Skin of body (tissue), 2 donors: Measurements from ENCODE around the gene MICAL1. TPM values are rescaled to one million over a fixed set of nuclear protein-coding genes. Genes with fewer than 3 reads are reported as not detected.

Source experiments
- DNase-seq: peaks from one replicate; lab custom pipeline; 2025; lab: John Stamatoyannopoulos, UW
- total RNA-seq: library from RNA; depleted of rRNA; stranded (reverse); fragments of >200 nt; gene quantifications from one replicate; pipeline ENCODE4 v1.2.3, GENCODE V29; 2014

MICAL1 gene
- total RNA-seq, 1 donor from 2014 or later, result 18.6 TPM

DNA sequence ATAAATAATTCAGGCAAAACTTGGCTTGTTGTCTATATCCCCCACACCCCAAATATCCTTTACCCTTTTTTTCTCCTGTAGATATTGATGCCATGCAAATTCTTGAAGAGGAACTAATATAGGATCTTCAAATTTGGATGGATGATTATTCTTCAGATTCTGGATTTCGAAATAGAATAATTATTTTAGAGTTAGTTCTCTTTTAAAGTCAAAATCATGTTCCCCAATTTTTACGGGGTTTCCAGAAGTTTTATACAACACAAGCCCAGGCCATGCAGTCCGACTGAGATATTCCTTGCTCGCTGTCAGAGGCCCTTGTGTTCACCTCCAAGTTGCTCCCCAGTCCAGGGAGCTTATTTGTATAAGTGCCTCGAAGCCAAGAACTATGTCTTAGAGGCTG lies 19.5 kb downstream of the MICAL1 start:
- no peak for DNase-seq

DNA sequence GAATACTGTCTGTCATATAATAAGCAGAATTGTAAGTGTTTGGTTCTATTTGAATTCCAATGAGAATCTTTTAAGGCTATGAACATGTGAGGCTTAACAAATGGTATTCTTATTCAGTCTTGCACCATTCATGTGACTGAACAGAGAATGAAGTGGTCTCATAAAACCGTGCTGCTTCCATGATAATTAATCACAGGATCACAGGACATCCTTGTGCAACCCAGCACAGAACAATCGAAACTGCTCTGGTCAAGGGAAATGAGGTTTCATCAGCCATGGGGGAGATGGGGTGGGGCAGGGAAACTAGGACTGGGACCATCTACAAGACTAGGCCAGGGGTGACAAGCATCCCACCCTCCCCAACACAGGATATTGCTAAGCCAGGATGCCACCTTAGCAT lies 21.1 kb downstream of the MICAL1 start:
- DNase-seq, result no peak

DNA sequence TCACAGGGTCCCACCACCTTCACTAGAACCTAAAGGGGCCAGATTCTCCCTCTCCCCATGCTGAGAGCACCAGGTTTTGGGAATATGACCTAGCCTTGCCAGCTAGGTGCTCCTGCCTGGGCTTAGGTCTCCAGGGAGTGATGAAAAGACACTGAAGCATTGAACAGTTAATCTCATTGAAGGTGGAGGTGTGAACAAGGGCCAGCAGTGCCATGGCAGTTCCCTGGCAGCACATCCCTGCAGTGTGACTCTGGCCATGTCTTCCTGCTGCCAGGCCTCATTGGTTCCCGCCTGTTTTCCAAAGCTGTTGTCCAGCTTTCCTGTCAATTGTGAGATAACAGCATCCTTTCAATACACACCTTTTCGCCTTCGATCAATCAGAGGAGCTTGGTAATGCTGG lies 26.1 kb downstream of the MICAL1 start:
- DNase-seq, result no peak

DNA sequence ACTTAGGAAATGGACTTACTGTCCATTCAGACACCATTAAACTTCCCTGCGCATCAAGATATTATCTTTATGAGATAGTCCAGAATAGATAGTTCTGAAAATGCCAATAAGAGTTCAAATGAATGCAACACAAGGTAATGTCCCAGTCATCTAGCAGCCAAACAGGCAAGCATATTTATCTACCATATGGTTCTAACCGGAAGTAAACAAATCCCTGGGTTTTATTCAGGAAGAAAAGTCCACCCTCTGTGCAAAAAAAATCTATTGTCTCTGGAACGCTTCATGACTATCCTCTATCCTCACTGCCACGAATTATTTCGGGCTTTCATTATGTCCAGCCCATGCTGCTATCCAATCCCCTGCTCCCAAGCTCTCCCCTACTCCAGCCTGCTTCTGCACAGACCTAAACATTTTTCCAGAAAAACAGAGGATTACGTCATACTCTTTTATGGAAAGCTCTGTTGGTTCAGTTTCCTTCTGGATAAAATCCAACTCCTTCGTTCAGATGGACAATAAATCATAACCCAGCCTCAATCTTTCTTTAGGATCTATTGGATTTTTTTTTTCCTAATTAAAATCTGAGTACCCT lies 26.6 kb downstream of the MICAL1 start:
- DNase-seq, result peak; percentile 83

DNA sequence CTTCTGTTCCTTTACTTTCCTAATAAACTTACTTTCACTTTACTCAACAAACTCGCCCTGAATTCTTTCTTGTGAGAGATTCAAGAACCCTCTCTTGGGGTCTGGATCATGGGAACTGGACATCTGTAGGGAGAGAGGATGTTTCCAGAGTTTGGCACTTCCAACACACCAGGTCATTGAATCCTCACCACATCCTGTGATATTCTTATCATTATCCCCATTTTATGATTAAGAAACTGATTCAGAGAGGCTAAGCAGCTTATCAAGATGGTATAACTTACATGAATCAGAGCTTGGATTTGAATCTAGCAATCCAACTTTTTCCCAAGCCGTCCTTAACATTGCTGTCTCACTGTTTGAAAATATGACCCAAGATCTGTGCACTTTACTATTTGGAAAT lies 30.6 kb downstream of the MICAL1 start:
- DNase-seq, result no peak

DNA sequence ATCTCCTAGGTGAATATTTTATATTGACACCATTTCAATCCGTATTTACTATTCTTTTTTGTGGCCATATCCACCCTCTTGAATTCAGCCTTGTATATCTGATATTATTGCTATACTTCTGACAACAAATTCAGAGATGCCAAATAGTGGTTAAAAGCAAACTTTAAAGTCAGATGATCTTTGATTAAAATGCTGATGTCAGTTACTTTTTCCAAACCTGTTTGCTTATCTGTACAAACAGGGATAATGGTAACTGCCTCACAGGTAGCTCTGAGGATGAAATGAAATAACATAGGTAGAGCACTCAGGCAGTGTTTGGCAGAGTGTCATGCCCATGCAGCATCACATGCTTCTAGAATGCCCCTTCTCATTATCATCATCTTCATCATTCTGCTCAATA lies 34.4 kb downstream of the MICAL1 start:
- no peak for DNase-seq

DNA sequence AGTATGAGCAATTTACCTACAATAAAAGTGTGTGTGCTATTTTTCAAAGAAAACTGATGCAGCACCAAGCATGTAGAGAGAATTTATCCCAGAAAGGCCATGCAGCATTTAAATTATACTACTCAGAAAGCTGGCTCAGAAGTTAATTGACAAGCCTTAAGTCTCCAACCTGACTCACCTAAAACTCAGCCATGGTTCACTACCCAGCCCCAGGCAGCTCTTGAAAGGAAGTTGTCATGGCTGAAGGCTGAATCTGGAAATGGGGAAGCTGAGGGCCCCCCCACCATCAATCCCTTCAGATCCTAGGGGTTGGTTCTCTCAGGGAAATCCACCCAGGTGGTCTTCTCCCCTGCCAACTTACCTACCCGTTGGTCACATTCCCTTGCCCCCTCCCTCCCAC lies 34.8 kb downstream of the MICAL1 start:
- DNase-seq, result no peak

DNA sequence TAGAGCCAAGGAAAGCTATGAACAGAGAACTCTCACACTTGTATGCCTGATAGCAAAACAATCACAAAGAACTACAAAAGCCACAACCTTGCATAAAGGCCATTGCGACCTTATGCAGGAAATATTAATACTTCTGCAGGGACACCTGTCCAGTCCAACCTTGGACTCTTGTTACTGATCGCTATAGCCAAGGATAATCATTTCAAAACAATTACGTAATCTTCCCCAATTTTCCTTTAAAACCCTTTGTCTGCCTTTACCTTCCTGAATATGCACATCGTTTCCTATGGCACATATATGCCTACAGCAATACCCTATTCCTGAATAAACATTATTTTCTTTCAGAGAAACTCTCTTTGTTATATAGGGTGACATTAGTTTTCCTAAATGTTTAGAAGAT lies 37.9 kb downstream of the MICAL1 start:
- DNase-seq, result no peak

DNA sequence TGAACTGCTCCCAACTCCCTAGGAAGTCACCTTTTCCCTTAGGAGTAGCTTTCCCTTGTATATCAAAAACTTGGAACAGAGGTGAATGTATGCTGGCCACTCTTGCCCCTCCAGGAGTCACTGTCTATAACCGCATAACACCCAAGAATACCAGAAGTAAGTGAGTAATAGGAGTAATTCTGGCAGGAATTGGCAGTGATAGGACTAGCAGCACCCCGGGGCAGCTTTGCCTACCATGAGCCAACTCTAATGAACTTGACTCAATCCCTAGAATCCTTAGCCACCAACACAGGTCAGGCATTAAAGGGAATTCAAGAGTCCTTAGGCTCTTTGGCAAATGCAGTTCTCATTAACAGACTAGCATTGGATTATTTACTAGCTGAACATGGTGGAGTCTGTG lies 44.5 kb downstream of the MICAL1 start:
- DNase-seq, result no peak

DNA sequence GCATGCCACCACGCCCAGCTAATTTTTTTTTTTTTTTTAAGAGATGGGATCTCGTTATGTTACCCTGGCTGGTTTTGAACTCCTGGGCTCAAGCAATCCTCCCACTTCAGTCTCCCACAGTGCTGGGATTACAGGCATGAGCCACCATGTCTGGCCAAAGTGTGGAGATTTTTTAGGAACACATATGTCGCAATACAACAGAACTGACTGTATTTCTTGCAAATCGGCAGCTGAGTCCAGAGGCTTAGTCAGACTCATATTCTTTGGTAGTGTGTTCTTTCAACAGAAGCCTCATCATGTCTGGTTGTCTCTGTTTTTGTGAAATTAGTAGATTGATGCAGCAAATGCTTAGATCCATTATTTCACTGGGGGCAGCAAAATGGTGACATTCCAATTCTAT lies 49.4 kb downstream of the MICAL1 start:
- DNase-seq, result no peak

DNA sequence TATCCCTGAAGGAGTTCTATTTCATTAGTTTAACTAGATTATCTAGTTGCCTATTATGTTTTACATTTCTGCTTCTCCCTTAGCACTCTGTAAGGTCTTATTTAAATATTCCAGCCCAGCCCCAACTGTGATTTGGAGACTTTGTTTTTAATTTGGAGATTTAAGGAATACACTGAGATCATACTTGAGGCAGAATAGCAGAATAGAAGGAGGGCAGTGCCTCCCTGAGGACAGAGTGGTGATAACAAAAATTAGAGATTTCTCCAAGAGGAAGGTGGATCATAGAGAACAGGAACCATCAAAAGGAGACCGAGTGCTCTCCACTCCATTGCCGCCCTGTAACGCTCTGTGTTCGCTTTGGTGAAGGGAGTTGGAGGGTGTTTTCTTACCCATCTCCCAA lies 58.6 kb downstream of the MICAL1 start:
- DNase-seq, result peak; percentile 3

DNA sequence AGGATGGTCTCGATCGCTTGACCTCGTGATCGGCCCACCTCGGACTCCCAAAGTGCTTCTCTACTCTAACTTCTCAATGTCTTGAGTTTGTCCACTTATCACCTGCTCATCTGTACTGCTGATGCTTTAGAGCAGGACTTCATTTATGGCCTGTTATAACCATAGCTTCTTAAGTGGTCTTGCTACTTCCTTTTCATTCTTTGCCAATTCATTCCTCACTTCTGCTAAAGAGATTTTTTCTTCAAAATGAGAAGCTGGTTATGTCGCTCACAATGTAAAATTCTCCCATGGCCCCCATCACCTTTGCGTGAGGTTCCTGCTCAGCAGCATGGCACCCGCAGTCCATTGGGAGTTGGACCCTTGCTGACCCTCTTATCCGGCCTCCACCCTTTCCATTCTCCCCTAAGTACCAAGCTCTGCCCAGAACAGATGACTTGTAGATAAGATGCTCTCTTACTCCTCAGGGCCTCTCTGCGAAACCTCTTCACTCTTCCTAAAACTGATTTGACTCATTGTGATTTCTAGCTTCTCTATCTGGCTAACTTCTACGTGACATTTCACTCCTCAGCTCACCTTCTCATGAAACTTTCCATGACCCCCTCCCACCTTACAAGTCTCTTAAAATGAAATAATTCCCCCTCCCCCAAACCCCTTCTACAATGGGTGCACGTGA lies 59.4 kb downstream of the MICAL1 start:
- DNase-seq, result no peak

Other genes with a start within 250 kb of the MICAL1 start
- 187 TPM for gene CD164, start 73.3 kb downstream of the MICAL1 start, total RNA-seq
- gene PPIL6, start 15.1 kb downstream of the MICAL1 start, total RNA-seq, result 4.1 TPM
- gene SMPD2, start 15.0 kb downstream of the MICAL1 start, total RNA-seq, result 13.1 TPM
- gene ZBTB24, start 27.4 kb upstream of the MICAL1 start, total RNA-seq, result 7.4 TPM
- gene AK9, start 235.4 kb upstream of the MICAL1 start, total RNA-seq, result 5.8 TPM
- gene FIG4, start 235.5 kb upstream of the MICAL1 start, total RNA-seq, result 15.3 TPM